ENCODE data around the gene OLFML3.

- no peak for TF ChIP-seq EZH2 (IDR thresholded peaks at IDR 0.05; ENCODE audit: low read depth)
- TF ChIP-seq, protein P1, sequence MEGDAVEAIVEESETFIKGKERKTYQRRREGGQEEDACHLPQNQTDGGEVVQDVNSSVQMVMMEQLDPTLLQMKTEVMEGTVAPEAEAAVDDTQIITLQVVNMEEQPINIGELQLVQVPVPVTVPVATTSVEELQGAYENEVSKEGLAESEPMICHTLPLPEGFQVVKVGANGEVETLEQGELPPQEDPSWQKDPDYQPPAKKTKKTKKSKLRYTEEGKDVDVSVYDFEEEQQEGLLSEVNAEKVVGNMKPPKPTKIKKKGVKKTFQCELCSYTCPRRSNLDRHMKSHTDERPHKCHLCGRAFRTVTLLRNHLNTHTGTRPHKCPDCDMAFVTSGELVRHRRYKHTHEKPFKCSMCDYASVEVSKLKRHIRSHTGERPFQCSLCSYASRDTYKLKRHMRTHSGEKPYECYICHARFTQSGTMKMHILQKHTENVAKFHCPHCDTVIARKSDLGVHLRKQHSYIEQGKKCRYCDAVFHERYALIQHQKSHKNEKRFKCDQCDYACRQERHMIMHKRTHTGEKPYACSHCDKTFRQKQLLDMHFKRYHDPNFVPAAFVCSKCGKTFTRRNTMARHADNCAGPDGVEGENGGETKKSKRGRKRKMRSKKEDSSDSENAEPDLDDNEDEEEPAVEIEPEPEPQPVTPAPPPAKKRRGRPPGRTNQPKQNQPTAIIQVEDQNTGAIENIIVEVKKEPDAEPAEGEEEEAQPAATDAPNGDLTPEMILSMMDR (conservative IDR thresholded peaks at IDR 0.05), result no peak
Measured at GRCh38 chr1:113984710-113985109, 5.4 kb downstream of the OLFML3 start.
